K562 (cell line): ENCODE results near the gene DESI1. TPM values are rescaled to one million over a fixed set of nuclear protein-coding genes. Genes with fewer than 3 reads are reported as not detected.
"Not testable (repeated sequence)": the region's sequence is repeated elsewhere in the genome, so short reads cannot be mapped to it uniquely, and the experiment has no call there.

Experiments
- ATAC-seq: fragments of 200-7000 bp; cut with Tn5 transposase; 3 replicates; pipeline ENCODE4 v1.9.1; 2020; ENCODE audit warnings: moderate library complexity
- BruUV-seq: library from RNA; stranded (reverse); fragments of 400-500 nt; replicated peaks from 2 replicates; lab custom pipeline; 2021; lab: Mats Ljungman, UMichigan
- CTCF ChIA-PET: fragments of 300-600 bp; formaldehyde crosslinking; extraction: SDS; loops from one replicate; lab custom pipeline; 2021; ENCODE audit warnings: low intra/inter-chr PET ratio; lab: Yijun Ruan, JAX
- POLR2A ChIA-PET: fragments of 300-600, 350-650 bp; sonication (Branson Sonifier 250); formaldehyde crosslinking; extraction: SDS; loops from one replicate; lab custom pipeline; 2021; ENCODE audit warnings: antibody characterized with exemption, inconsistent platforms; lab: Yijun Ruan, JAX
- DNase-seq, 4 experiments: peaks; one replicate each; pipeline versions ENCODE4 v3.0.0 to v3.0.0-alpha.2; 2011 to 2018; ENCODE audit warnings: low spot score in 3 of 4, mixed read lengths in 3 of 4; ENCODE audit errors: extremely low read depth in 1 of 4
- FAIRE-seq: peaks from 2 replicates; lab custom pipeline; 2011; peaks lifted over from hg19 to GRCh38; lab: Jason Lieb, UNC
- H2AFZ ChIP-seq: 2 replicates; pipeline ENCODE4 v1.6.0; 2011; ENCODE audit warnings: low read depth, low read length, control low read depth, inconsistent platforms
- H3K27ac ChIP-seq: fragments of 200-600 bp; 3 replicates; pipeline ENCODE4 v1.8.0; 2011; ENCODE audit warnings: low read depth, mild to moderate bottlenecking, control low read depth, inconsistent platforms, low read length, moderate library complexity, mixed read lengths; ENCODE audit errors: extremely low read depth
- H3K27me3 ChIP-seq, 2 experiments: fragments of 300-600 bp in 1 of 2; 2 replicates in 1 of 2; 3 replicates in 1 of 2; pipeline versions ENCODE4 v1.6.0 to v1.8.0; 2011; ENCODE audit warnings: inconsistent platforms in 2 of 2, low read length in 2 of 2, mild to moderate bottlenecking in 1 of 2, mixed read lengths in 1 of 2, moderate library complexity in 1 of 2; ENCODE audit not compliant: control insufficient read depth in 2 of 2, insufficient read depth in 2 of 2
- H3K36me3 ChIP-seq: fragments of 300-600 bp; 3 replicates; pipeline ENCODE4 v1.8.0; 2011; ENCODE audit warnings: mild to moderate bottlenecking, low read length, inconsistent platforms; ENCODE audit not compliant: control insufficient read depth, insufficient read depth
- H3K4me1 ChIP-seq, 2 experiments: fragments of 200-600 bp in 1 of 2; replicated peaks in 1 of 2; 2 replicates in 1 of 2; 3 replicates in 1 of 2; pipeline versions ENCODE4 v1.5.1 to v1.8.0; 2011; ENCODE audit warnings: inconsistent platforms in 2 of 2, low read length in 2 of 2, mild to moderate bottlenecking in 1 of 2, mixed read lengths in 1 of 2, moderate library complexity in 1 of 2; ENCODE audit not compliant: control insufficient read depth in 2 of 2, insufficient read depth in 2 of 2
- H3K4me2 ChIP-seq: 2 replicates; pipeline ENCODE4 v1.6.1; 2011; ENCODE audit warnings: low read length, control low read depth, inconsistent platforms, mixed read lengths; ENCODE audit not compliant: insufficient read depth
- H3K4me3 ChIP-seq: fragments of 200-600 bp; sonication (generic), shearing (Covaris generic); 2 replicates; pipeline ENCODE4 v1.5.1; 2016; ENCODE audit warnings: control low read depth, inconsistent platforms
- H3K79me2 ChIP-seq: fragments of 200-600 bp; 3 replicates; pipeline ENCODE4 v1.8.0; 2011; ENCODE audit warnings: low read length, inconsistent platforms; ENCODE audit not compliant: control insufficient read depth, insufficient read depth
- H3K9ac ChIP-seq, 2 experiments: 2 replicates each; pipeline versions ENCODE4 v1.6.0 to v1.6.1; 2011; ENCODE audit warnings: low read depth in 2 of 2, low read length in 2 of 2, control low read depth in 1 of 2, inconsistent platforms in 1 of 2, mild to moderate bottlenecking in 1 of 2, mixed read lengths in 1 of 2; ENCODE audit not compliant: insufficient read depth in 1 of 2
- H3K9me1 ChIP-seq: one replicate; pipeline ENCODE4 v1.6.0; 2011; ENCODE audit warnings: inconsistent platforms, mild to moderate bottlenecking, low read length, moderate library complexity; ENCODE audit not compliant: control insufficient read depth, insufficient read depth
- H3K9me3 ChIP-seq: replicated peaks from 2 replicates; pipeline ENCODE4 v1.5.1; 2011; ENCODE audit warnings: low read depth, low read length, inconsistent platforms; ENCODE audit not compliant: control insufficient read depth, insufficient read depth
- H4K20me1 ChIP-seq: replicated peaks from 2 replicates; pipeline ENCODE4 v1.6.1; 2011; ENCODE audit warnings: low read length, inconsistent platforms, mixed read lengths; ENCODE audit not compliant: control insufficient read depth, insufficient read depth
- BRF2 ChIP-seq: IDR thresholded peaks from 3 replicates; pipeline ENCODE4 v1.6.1; 2011; ENCODE audit warnings: borderline replicate concordance, mild to moderate bottlenecking; ENCODE audit not compliant: insufficient read length, insufficient read depth
- GATAD2A ChIP-seq: fragments of 450-650 bp; IDR thresholded peaks from 2 replicates; pipeline ENCODE4 v1.6.1; 2017
- ZMIZ1 ChIP-seq, 2 experiments: fragments of 150-350 bp in 1 of 2; IDR thresholded peaks; 2 replicates each; pipeline ENCODE4 v1.6.1; 2012 to 2016; ENCODE audit warnings: low read depth in 2 of 2, low read length in 2 of 2, mild to moderate bottlenecking in 1 of 2, moderate library complexity in 1 of 2
- WGBS: fragments of 100-300 bp; shearing (Covaris generic); methylation state at CpG from one replicate; pipeline ENCODE4 v1.1.6; 2016; ENCODE audit warnings: low coverage, mixed read lengths; ENCODE audit not compliant: insufficient coverage; ENCODE audit errors: missing lambda C conversion rate; 5-methylcytosine and 5-hydroxymethylcytosine counted together
- in situ Hi-C: fragments of 300-500 bp; cut with MboI; formaldehyde crosslinking; loops from 4 replicates; pipeline ENCODE4 v1.15.0; 2018; ENCODE audit warnings: inconsistent platforms, mixed read lengths
- intact Hi-C: fragments of 100-400 bp; cut with micrococcal nuclease; formaldehyde crosslinking; loops from 2 replicates; pipeline ENCODE4 v1.14.2; 2022
- polyA plus RNA-seq, 8 experiments: library from polyadenylated mRNA; depleted of rRNA in 4 of 8; stranded (reverse) in 5 of 8; unstranded in 3 of 8; fragments of >200 nt; fragmentation: Nextera tagmentation in 2 of 8; fragmentation: Illumina TruSeq in 1 of 8; extraction: Ambion mirVana in 2 of 8; extraction: Trizol in 1 of 8; gene quantifications; 2 replicates each; pipeline versions ENCODE4 v1.2.1 to v1.2.3, GENCODE V29; 2011 to 2014; ENCODE audit warnings: inconsistent platforms in 1 of 8, missing spikeins in 1 of 8
- total RNA-seq, 7 experiments: library from RNA; depleted of rRNA in 6 of 7; stranded (reverse); fragments of >200 nt in 6 of 7; fragmentation: Illumina TruSeq in 2 of 7; extraction: Trizol in 2 of 7; gene quantifications; 2 replicates each; pipeline versions ENCODE4 v1.2.1 to v1.2.3, GENCODE V29; 2011 to 2021; ENCODE audit warnings: low replicate concordance in 1 of 7
- TF ChIP-seq, protein P1 (sequence below): sonication (generic); formaldehyde crosslinking; IDR thresholded peaks from 2 replicates; pipeline ENCODE4 v1.8.0; 2023; ENCODE audit warnings: missing genetic modification reagents, mild to moderate bottlenecking, borderline replicate concordance

DESI1 gene
- total and polyA plus RNA-seq, 9 of the 15 experiments (the other 6 are each of a cell fraction or from before 2014, with no cell fraction given): 7.2 to 45.9 (median 29.8) TPM

- TF ChIP-seq, protein P1, sequence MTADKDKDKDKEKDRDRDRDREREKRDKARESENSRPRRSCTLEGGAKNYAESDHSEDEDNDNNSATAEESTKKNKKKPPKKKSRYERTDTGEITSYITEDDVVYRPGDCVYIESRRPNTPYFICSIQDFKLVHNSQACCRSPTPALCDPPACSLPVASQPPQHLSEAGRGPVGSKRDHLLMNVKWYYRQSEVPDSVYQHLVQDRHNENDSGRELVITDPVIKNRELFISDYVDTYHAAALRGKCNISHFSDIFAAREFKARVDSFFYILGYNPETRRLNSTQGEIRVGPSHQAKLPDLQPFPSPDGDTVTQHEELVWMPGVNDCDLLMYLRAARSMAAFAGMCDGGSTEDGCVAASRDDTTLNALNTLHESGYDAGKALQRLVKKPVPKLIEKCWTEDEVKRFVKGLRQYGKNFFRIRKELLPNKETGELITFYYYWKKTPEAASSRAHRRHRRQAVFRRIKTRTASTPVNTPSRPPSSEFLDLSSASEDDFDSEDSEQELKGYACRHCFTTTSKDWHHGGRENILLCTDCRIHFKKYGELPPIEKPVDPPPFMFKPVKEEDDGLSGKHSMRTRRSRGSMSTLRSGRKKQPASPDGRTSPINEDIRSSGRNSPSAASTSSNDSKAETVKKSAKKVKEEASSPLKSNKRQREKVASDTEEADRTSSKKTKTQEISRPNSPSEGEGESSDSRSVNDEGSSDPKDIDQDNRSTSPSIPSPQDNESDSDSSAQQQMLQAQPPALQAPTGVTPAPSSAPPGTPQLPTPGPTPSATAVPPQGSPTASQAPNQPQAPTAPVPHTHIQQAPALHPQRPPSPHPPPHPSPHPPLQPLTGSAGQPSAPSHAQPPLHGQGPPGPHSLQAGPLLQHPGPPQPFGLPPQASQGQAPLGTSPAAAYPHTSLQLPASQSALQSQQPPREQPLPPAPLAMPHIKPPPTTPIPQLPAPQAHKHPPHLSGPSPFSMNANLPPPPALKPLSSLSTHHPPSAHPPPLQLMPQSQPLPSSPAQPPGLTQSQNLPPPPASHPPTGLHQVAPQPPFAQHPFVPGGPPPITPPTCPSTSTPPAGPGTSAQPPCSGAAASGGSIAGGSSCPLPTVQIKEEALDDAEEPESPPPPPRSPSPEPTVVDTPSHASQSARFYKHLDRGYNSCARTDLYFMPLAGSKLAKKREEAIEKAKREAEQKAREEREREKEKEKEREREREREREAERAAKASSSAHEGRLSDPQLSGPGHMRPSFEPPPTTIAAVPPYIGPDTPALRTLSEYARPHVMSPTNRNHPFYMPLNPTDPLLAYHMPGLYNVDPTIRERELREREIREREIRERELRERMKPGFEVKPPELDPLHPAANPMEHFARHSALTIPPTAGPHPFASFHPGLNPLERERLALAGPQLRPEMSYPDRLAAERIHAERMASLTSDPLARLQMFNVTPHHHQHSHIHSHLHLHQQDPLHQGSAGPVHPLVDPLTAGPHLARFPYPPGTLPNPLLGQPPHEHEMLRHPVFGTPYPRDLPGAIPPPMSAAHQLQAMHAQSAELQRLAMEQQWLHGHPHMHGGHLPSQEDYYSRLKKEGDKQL (CRISPR knock-in tag): no peak
- no peak for TF ChIP-seq GATAD2A
- TF ChIP-seq ZMIZ1 (IDR thresholded peaks at IDR 0.05; ENCODE audit: low read depth in 2 of 2, low read length in 2 of 2): no peak
- no peak for TF ChIP-seq BRF2
- TF ChIP-seq, all 486 proteins: peak for 0
Observed at GRCh38 chr22:41636467-41636866, 15.6 kb upstream of the DESI1 start (continued).

DNA sequence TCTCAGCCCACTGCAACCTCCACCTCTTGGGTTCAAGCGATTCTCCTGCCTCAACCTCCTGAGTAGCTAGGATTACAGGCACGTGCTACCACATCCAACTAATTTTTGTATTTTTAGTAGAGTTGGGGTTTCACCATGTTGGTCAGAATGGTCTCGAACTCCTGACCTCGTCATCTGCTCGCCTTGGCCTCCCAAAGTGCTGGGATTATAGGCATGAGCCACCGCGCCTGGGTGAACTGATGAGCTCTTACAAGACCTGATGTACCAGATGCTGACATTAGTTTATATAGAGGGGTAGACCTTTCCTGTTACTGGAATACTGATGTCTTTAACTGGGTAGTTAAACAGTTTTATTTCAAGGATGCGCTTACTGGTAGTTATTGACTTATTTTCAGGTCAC is 13.8 kb upstream of the DESI1 start:
- peaks cover 69% of the 10 kb centered on the region for H3K36me3 ChIP-seq
- 94% methylated on average over 8 of the region's 8 CpGs for WGBS
- H3K9me1 ChIP-seq, H3K27ac ChIP-seq, H3K9me3 ChIP-seq, CTCF ChIA-PET, H3K79me2 ChIP-seq, H3K4me1 ChIP-seq, FAIRE-seq, BruUV-seq, ATAC-seq, in situ Hi-C loops, H2AFZ ChIP-seq, H4K20me1 ChIP-seq, H3K4me3 ChIP-seq, H3K27me3 ChIP-seq, H3K9ac ChIP-seq, intact Hi-C loops, DNase-seq, H3K4me2 ChIP-seq: not testable (repeated sequence)
- POLR2A ChIA-PET: interaction anchor here (0.6 to 1.1 kb wide), 2 partner anchors 14 to 15 kb away, joined by 3 read pairs; partner anchors contain the start of gene DESI1
